HepG2 (cell line): ENCODE results near the gene UMOD.

Source experiments
- FOXA1 ChIP-seq, 2 experiments: fragments of 450-650 bp in 1 of 2; sonication (generic) in 1 of 2; formaldehyde crosslinking in 1 of 2; IDR thresholded peaks; 2 replicates each; pipeline versions ENCODE4 v1.4.0 to v1.6.1; 2016 to 2020; ENCODE audit warnings: missing genetic modification reagents in 1 of 2
- NRL ChIP-seq: sonication (generic); formaldehyde crosslinking; IDR thresholded peaks from 2 replicates; pipeline ENCODE4 v1.5.0; 2020; ENCODE audit warnings: missing genetic modification reagents, mild to moderate bottlenecking, moderate library complexity, borderline replicate concordance
- ZNF281 ChIP-seq: sonication (generic); formaldehyde crosslinking; IDR thresholded peaks from 2 replicates; pipeline ENCODE4 v1.4.0; 2020; ENCODE audit warnings: missing genetic modification reagents, borderline replicate concordance

- TF ChIP-seq ZNF281 (CRISPR knock-in tag) (no peak), NRL (CRISPR knock-in tag) (no peak), FOXA1 (IDR thresholded peaks at IDR 0.05) (no peak), FOXA1 (CRISPR knock-in tag; IDR thresholded peaks at IDR 0.05) (no peak)
These were observed 43.4 kb upstream of the UMOD start for GRCh38 chr16:20395946-20396345.
